Measurements from ENCODE around the gene FAM240A. TPM values are rescaled to one million over a fixed set of nuclear protein-coding genes. Genes with fewer than 3 reads are reported as not detected.

FAM240A gene
- total RNA-seq, 1 experiment from 2014 or later = not detected

- TF ChIP-seq EZH2phosphoT487 (IDR thresholded peaks at IDR 0.05; ENCODE audit: borderline replicate concordance) = no peak
These were observed 7.8 kb downstream of the FAM240A start (continued) for GRCh38 chr3:46619845-46620778.

- intact Hi-C loops (cut with micrococcal nuclease) = no loop called here
- RAD21 ChIA-PET (ENCODE audit: low non-redundant PET in 1 of 2, low total read pairs in 2 of 2, uncharacterized antibody in 2 of 2, unreplicated experiment in 2 of 2) = no interaction called here
- no peak overlapping the region for H3K9ac ChIP-seq (ENCODE audit: low read length)
These were observed 12.2 kb downstream of the FAM240A start for GRCh38 chr3:46624533-46624932.

GRCh38 chr3:46624975-46625490, 12.7 kb downstream of the FAM240A start:
- BruUV-seq (replicated peaks) = no TSS peak
- intact Hi-C loops (cut with micrococcal nuclease) = no loop called here
- H3K4me1 ChIP-seq (ENCODE audit: control insufficient read depth in 1 of 2, insufficient read depth in 2 of 2, low read length in 2 of 2) = peaks cover 0 to 5% of the 10 kb centered on the region in 2 experiments; a peak in 1 of 4 replicates
- H3K4me2 ChIP-seq (ENCODE audit: low read length) = no peak overlapping the region
- ChIA-PET RAD21 (ENCODE audit: low non-redundant PET in 1 of 2, low total read pairs in 2 of 2, uncharacterized antibody in 2 of 2, unreplicated experiment in 2 of 2) (no interaction called here), CTCF (interaction anchor here (1.1 kb wide), 1 partner anchor 137 kb away, joined by 4 read pairs; no protein-coding TSS in a partner anchor), POLR2A (no interaction called here)
- no peak for ATAC-seq
- no peak overlapping the region for H3K27ac ChIP-seq (ENCODE audit: low read depth, low read length)
- H2AFZ ChIP-seq (ENCODE audit: low read depth, low read length, poor library complexity, severe bottlenecking) = no peak overlapping the region
- no peaks in the 10 kb centered on the region for H3K9me2 ChIP-seq (ENCODE audit: insufficient read depth)
- H4K20me1 ChIP-seq (ENCODE audit: insufficient read depth) = no peaks in the 10 kb centered on the region
- no peaks in the 10 kb centered on the region for H3K79me2 ChIP-seq (ENCODE audit: insufficient read depth, low read length)
- no peak overlapping the region for H3K9ac ChIP-seq (ENCODE audit: low read length)
- DNase-seq (ENCODE audit: low read depth, low spot score) = no peak
- no peaks in the 10 kb centered on the region for H3K36me3 ChIP-seq (ENCODE audit: control insufficient read depth in 1 of 2, insufficient read depth in 2 of 2, low read length in 2 of 2)
- H3K27me3 ChIP-seq (ENCODE audit: insufficient read depth, low read length) = peaks cover 10% of the 10 kb centered on the region
- no peaks in the 10 kb centered on the region for H3K9me3 ChIP-seq (ENCODE audit: control insufficient read depth in 1 of 2, insufficient read depth in 1 of 2, low read depth in 1 of 2, low read length in 2 of 2)
- H3K4me3 ChIP-seq (replicated peaks in 1 of 2; ENCODE audit: low read depth in 1 of 2, low read length in 2 of 2) = no peak overlapping the region
- TF ChIP-seq RAD21 (IDR thresholded peaks at IDR 0.05; ENCODE audit: low read depth) = no peak
- TF ChIP-seq MAX (IDR thresholded peaks at IDR 0.05) = no peak
- no peak for TF ChIP-seq EGR1 (IDR thresholded peaks at IDR 0.05; ENCODE audit: low read depth)
- TF ChIP-seq EZH2phosphoT487 (IDR thresholded peaks at IDR 0.05; ENCODE audit: borderline replicate concordance) = no peak
- TF ChIP-seq ZFX (IDR thresholded peaks at IDR 0.05) = no peak
- no peak for TF ChIP-seq CTCF (IDR thresholded peaks at IDR 0.05 in 2 of 3, conservative IDR thresholded peaks at IDR 0.05 in 1 of 3; ENCODE audit: borderline replicate concordance in 1 of 3, insufficient read depth in 1 of 3, low read depth in 2 of 3, low read length in 2 of 3)
- TF ChIP-seq JUND (IDR thresholded peaks at IDR 0.05) = no peak
- no peak for TF ChIP-seq TCF7L2 (IDR thresholded peaks at IDR 0.05; ENCODE audit: borderline replicate concordance, extremely low read depth, insufficient read depth, insufficient read length)
- no peak for TF ChIP-seq ZNF274 (IDR thresholded peaks at IDR 0.05; ENCODE audit: low read depth, low read length)
- TF ChIP-seq YY1 (IDR thresholded peaks at IDR 0.05; ENCODE audit: extremely low read depth, insufficient replicate concordance, low read depth, low read length) = no peak
- no peak for TF ChIP-seq ELF1 (IDR thresholded peaks at IDR 0.05; ENCODE audit: borderline replicate concordance, low read depth)
- no peak for TF ChIP-seq CBX3 (IDR thresholded peaks at IDR 0.05; ENCODE audit: low read depth)
- TF ChIP-seq SRF (IDR thresholded peaks at IDR 0.05; ENCODE audit: low read depth) = no peak
- TF ChIP-seq POLR2A (IDR thresholded peaks at IDR 0.05; ENCODE audit: borderline replicate concordance, extremely low read depth, insufficient read depth, insufficient read length) = no peak
- no peak for TF ChIP-seq SIN3A (IDR thresholded peaks at IDR 0.05; ENCODE audit: low read depth)

More at GRCh38 chr3:46624533-46624932, 12.2 kb downstream of the FAM240A start:
- no peaks in the 10 kb centered on the region for H3K9me3 ChIP-seq (ENCODE audit: control insufficient read depth in 1 of 2, insufficient read depth in 1 of 2, low read depth in 1 of 2, low read length in 2 of 2)
- peaks cover 10% of the 10 kb centered on the region for H3K27me3 ChIP-seq (ENCODE audit: insufficient read depth, low read length)
- no peak overlapping the region for H2AFZ ChIP-seq (ENCODE audit: low read depth, low read length, poor library complexity, severe bottlenecking)
- H3K4me1 ChIP-seq (ENCODE audit: control insufficient read depth in 1 of 2, insufficient read depth in 2 of 2, low read length in 2 of 2) = no peaks in the 10 kb centered on the region
- H3K4me2 ChIP-seq (ENCODE audit: low read length) = no peak overlapping the region
- H3K27ac ChIP-seq (ENCODE audit: low read depth, low read length) = no peak overlapping the region
- no peaks in the 10 kb centered on the region for H3K79me2 ChIP-seq (ENCODE audit: insufficient read depth, low read length)
- CTCF ChIA-PET = interaction anchor here (1.1 kb wide), 1 partner anchor 136 kb away, joined by 4 read pairs; no protein-coding TSS in a partner anchor
- no peaks in the 10 kb centered on the region for H3K9me2 ChIP-seq (ENCODE audit: insufficient read depth)
- no peak overlapping the region for H3K4me3 ChIP-seq (replicated peaks in 1 of 2; ENCODE audit: low read depth in 1 of 2, low read length in 2 of 2)
- DNase-seq (ENCODE audit: low read depth, low spot score) = no peak
- ATAC-seq = no peak
- H4K20me1 ChIP-seq (ENCODE audit: insufficient read depth) = no peaks in the 10 kb centered on the region
- POLR2A ChIA-PET = no interaction called here
- no TSS peak for BruUV-seq (replicated peaks)
- H3K36me3 ChIP-seq (ENCODE audit: control insufficient read depth in 1 of 2, insufficient read depth in 2 of 2, low read length in 2 of 2) = no peaks in the 10 kb centered on the region
- no peak for TF ChIP-seq SP1 (IDR thresholded peaks at IDR 0.05; ENCODE audit: low read depth)
- no peak for TF ChIP-seq EZH2 (IDR thresholded peaks at IDR 0.05)
